Smooth muscle cell (in vitro differentiated cells): ENCODE data around the gene MOB3C. TPM values are rescaled to one million over a fixed set of nuclear protein-coding genes. Genes with fewer than 3 reads are reported as not detected.
A peak's percentile ranks its signal among the peaks of the same experiment; 100 is the strongest.
"Not testable (repeated sequence)": the region's sequence is repeated elsewhere in the genome, so short reads cannot be mapped to it uniquely, and the experiment has no call there.

Experiments used
- DNase-seq: peaks from one replicate; lab custom pipeline; 2025; ENCODE audit not compliant: unreplicated experiment; lab: John Stamatoyannopoulos, UW
- H2AFZ ChIP-seq: fragments of 200-600 bp; sonication (generic); 2 replicates; pipeline ENCODE4 v1.6.0; 2016; ENCODE audit warnings: antibody characterized with exemption, low read depth, mild to moderate bottlenecking
- H3F3A ChIP-seq: fragments of 200-600 bp; sonication (generic); 2 replicates; pipeline ENCODE4 v1.6.0; 2017; ENCODE audit warnings: antibody characterized with exemption, low read depth
- H3K27ac ChIP-seq: fragments of 200-600 bp; sonication (generic); 2 replicates; pipeline ENCODE4 v1.5.1; 2016; ENCODE audit warnings: low read depth, mild to moderate bottlenecking
- H3K27me3 ChIP-seq: fragments of 200-600 bp; sonication (generic); 2 replicates; pipeline ENCODE4 v1.6.1; 2016; ENCODE audit warnings: low read depth, mild to moderate bottlenecking
- H3K36me3 ChIP-seq: fragments of 200-600 bp; sonication (generic); 2 replicates; pipeline ENCODE4 v1.5.1; 2016; ENCODE audit warnings: low read depth
- H3K4me1 ChIP-seq: fragments of 200-600 bp; sonication (generic); 2 replicates; pipeline ENCODE4 v1.5.1; 2016; ENCODE audit warnings: low read depth
- H3K4me2 ChIP-seq: fragments of 200-600 bp; sonication (generic); 2 replicates; pipeline ENCODE4 v1.6.0; 2016; ENCODE audit warnings: mild to moderate bottlenecking
- H3K4me3 ChIP-seq: fragments of 200-600 bp; sonication (generic); 2 replicates; pipeline ENCODE4 v1.5.1; 2016; ENCODE audit warnings: mild to moderate bottlenecking
- H3K79me2 ChIP-seq: fragments of 200-600 bp; sonication (generic); 2 replicates; pipeline ENCODE4 v1.6.0; 2016; ENCODE audit warnings: low read depth, mild to moderate bottlenecking
- H3K9ac ChIP-seq: fragments of 200-600 bp; sonication (generic); 2 replicates; pipeline ENCODE4 v1.6.0; 2016; ENCODE audit warnings: low read depth
- H3K9me3 ChIP-seq: fragments of 200-600 bp; sonication (generic); replicated peaks from 2 replicates; pipeline ENCODE4 v1.5.1; 2016; ENCODE audit warnings: low read depth
- H4K20me1 ChIP-seq: fragments of 200-600 bp; sonication (generic); 2 replicates; pipeline ENCODE4 v1.6.0; 2016; ENCODE audit warnings: low read depth
- CTCF ChIP-seq: fragments of 200-600 bp; sonication (generic); IDR thresholded peaks from 2 replicates; pipeline ENCODE4 v1.5.1; 2017; ENCODE audit warnings: borderline replicate concordance, mild to moderate bottlenecking, antibody characterized with exemption; ENCODE audit not compliant: insufficient read depth, poor library complexity, severe bottlenecking
- WGBS: methylation state at CpG from one replicate; pipeline ENCODE4 v1.1.7; 2016; ENCODE audit warnings: low lambda C conversion rate; 5-methylcytosine and 5-hydroxymethylcytosine counted together
- polyA plus RNA-seq: library from polyadenylated mRNA; unstranded; fragments of >200 nt; fragmentation: Nextera tagmentation; extraction: Ambion mirVana; gene quantifications from 2 replicates; pipeline ENCODE4 v1.2.1, GENCODE V29; 2016
- total RNA-seq: library from RNA; depleted of rRNA; stranded (reverse); fragments of >200 nt; gene quantifications from 2 replicates; pipeline ENCODE4 v1.2.3, GENCODE V29; 2014

Gene MOB3C
- total and polyA plus RNA-seq, 2 experiments from 2014 or later, result 5.3 to 5.5 TPM

GRCh38 chr1:46654012-46654411 is 37.4 kb upstream of the MOB3C start:
- Histone ChIP-seq H3K27me3 (no peaks in the 10 kb centered on the region), H2AFZ (no peak overlapping the region), H4K20me1 (no peaks in the 10 kb centered on the region), H3K9me3 (no peaks in the 10 kb centered on the region), H3F3A (no peaks in the 10 kb centered on the region), H3K4me2 (peak overlapping the region; percentile 50), H3K4me3 (peak overlapping the region; percentile 6), H3K27ac (peak overlapping the region; percentile 88), H3K36me3 (peaks cover 25% of the 10 kb centered on the region), H3K79me2 (no peaks in the 10 kb centered on the region), H3K9ac (no peak overlapping the region), H3K4me1 (no peaks in the 10 kb centered on the region)
- TF ChIP-seq CTCF, result no peak
- DNase-seq, result no peak
- WGBS, result 96% methylated on average over 1 of the region's 1 CpG

GRCh38 chr1:46653405-46653958 is 36.9 kb upstream of the MOB3C start:
- Histone ChIP-seq H3K4me1 (no peaks in the 10 kb centered on the region), H3K79me2 (no peaks in the 10 kb centered on the region), H3K9me3 (no peaks in the 10 kb centered on the region), H3K27me3 (no peaks in the 10 kb centered on the region), H3K27ac (peak overlapping the region; percentile 88), H3K4me3 (peak overlapping the region; percentile 6), H3K9ac (peak overlapping the region; percentile 43), H2AFZ (no peak overlapping the region), H4K20me1 (no peaks in the 10 kb centered on the region), H3K4me2 (peak overlapping the region; percentile 50), H3K36me3 (peaks cover 25% of the 10 kb centered on the region), H3F3A (no peaks in the 10 kb centered on the region)
- TF ChIP-seq CTCF, result no peak
- WGBS, result 29% methylated on average over 2 of the region's 2 CpGs
- DNase-seq, result no peak

DNA sequence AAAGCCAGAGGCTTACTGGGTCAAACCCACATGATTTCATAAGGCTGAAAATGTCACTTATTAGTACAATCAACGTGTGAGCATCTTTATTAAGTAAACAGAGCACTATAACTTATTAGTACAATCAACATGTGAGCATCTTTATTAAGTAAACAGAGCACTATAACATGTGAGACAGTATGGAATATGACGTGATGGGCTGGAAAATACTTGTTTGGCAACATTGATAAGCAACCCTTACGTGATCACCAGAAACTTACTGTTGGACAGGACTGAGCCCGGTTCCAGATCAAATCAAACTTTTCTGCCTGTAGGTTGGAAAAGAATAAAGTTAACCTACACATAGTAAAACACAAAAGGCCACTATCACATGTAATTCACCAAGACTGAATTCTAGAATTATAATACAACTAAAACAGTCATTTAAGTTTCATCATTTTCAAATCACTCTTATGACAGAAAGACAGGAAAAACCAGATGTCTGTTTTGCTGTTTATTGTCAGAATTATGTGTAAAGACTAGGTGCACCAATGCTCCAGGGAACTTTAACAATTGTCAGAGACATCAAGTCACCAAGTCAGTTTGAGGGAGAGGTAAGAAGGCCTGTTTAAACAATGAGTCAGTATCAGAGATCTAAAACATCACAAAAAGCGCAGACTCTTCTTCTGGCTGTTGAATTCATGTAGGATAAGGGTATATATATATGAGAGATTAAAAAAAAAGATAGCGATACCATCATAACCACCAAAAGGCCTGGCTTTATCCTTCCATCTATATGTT is 35.9 kb upstream of the MOB3C start:
- Histone ChIP-seq H3K79me2 (no peaks in the 10 kb centered on the region), H3F3A (no peaks in the 10 kb centered on the region), H3K27ac (peak overlapping the region; percentile 88), H2AFZ (no peak overlapping the region), H3K4me3 (no peak overlapping the region), H3K36me3 (peaks cover 19% of the 10 kb centered on the region), H3K4me1 (no peaks in the 10 kb centered on the region), H3K9ac (peak overlapping the region; percentile 43), H3K4me2 (peak overlapping the region; percentile 50), H4K20me1 (no peaks in the 10 kb centered on the region), H3K27me3 (no peaks in the 10 kb centered on the region), H3K9me3 (no peaks in the 10 kb centered on the region)
- no peak for TF ChIP-seq CTCF
- DNase-seq, result no peak
- 64% methylated on average over 6 of the region's 6 CpGs for WGBS

DNA sequence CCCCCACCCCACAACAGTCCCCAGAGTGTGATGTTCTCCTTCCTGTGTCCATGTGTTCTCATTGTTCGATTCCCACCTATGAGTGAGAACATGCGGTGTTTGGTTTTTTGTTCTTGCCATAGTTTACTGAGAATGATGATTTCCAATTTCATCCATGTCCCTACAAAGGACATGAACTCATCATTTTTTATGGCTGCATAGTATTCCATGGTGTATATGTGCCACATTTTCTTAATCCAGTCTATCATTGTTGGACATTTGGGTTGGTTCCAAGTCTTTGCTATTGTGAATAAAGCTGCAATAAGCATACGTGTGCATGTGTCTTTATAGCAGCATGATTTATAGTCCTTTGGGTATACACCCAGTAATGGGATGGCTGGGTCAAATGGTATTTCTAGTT is 34.5 kb upstream of the MOB3C start:
- H3F3A ChIP-seq, H3K4me1 ChIP-seq, H3K79me2 ChIP-seq, H3K27ac ChIP-seq, H2AFZ ChIP-seq, H3K4me2 ChIP-seq, H3K9ac ChIP-seq, DNase-seq, H3K27me3 ChIP-seq, H3K9me3 ChIP-seq, H4K20me1 ChIP-seq, H3K4me3 ChIP-seq: not testable (repeated sequence)
- H3K36me3 ChIP-seq, result peaks cover 18% of the 10 kb centered on the region
- 94% methylated on average over 3 of the region's 3 CpGs for WGBS
